OCI-LY1 (cell line): ENCODE results near the gene CDH23.

Experiments used
- H2AFZ ChIP-seq: fragments of 200-600 bp; sonication (generic), shearing (Covaris generic); 2 replicates; pipeline ENCODE4 v1.6.0; 2014; ENCODE audit warnings: antibody characterized with exemption, mild to moderate bottlenecking, low read length
- H3F3A ChIP-seq: fragments of 200-600 bp; sonication (generic), shearing (Covaris generic); 2 replicates; pipeline ENCODE4 v1.6.0; 2014; ENCODE audit warnings: mild to moderate bottlenecking, antibody characterized with exemption, low read length, moderate library complexity; ENCODE audit not compliant: insufficient read depth
- H3K27ac ChIP-seq: fragments of 200-600 bp; sonication (generic); 2 replicates; pipeline ENCODE4 v1.5.1; 2014; ENCODE audit warnings: low read length, mixed run types, mild to moderate bottlenecking, low read depth; ENCODE audit not compliant: poor library complexity, severe bottlenecking
- H3K27me3 ChIP-seq: fragments of 200-600 bp; sonication (generic); 2 replicates; pipeline ENCODE4 v1.6.0; 2014; ENCODE audit warnings: antibody characterized with exemption, mild to moderate bottlenecking, low read length, moderate library complexity; ENCODE audit not compliant: insufficient read depth
- H3K36me3 ChIP-seq: fragments of 200-600 bp; sonication (generic); 2 replicates; pipeline ENCODE4 v1.6.1; 2014; ENCODE audit warnings: mild to moderate bottlenecking, antibody characterized with exemption, low read length, moderate library complexity, mixed read lengths; ENCODE audit not compliant: insufficient read depth
- H3K4me1 ChIP-seq: fragments of 200-600 bp; sonication (generic); 2 replicates; pipeline ENCODE4 v1.5.1; 2014; ENCODE audit warnings: mild to moderate bottlenecking, low read length, moderate library complexity; ENCODE audit not compliant: insufficient read depth, severe bottlenecking
- H3K4me2 ChIP-seq: fragments of 200-600 bp; sonication (generic), shearing (Covaris generic); 2 replicates; pipeline ENCODE4 v1.6.1; 2014; ENCODE audit warnings: low read length
- H3K4me3 ChIP-seq: fragments of 200-600 bp; sonication (generic); 2 replicates; pipeline ENCODE4 v1.5.1; 2014; ENCODE audit warnings: low read length, low read depth, mild to moderate bottlenecking, mixed read lengths; ENCODE audit not compliant: poor library complexity, severe bottlenecking
- H3K79me2 ChIP-seq: fragments of 200-600 bp; shearing (Covaris generic); 2 replicates; pipeline ENCODE4 v1.6.1; 2016; ENCODE audit warnings: mixed run types, low read length, mixed read lengths; ENCODE audit not compliant: insufficient read depth
- H3K9ac ChIP-seq: fragments of 200-600 bp; sonication (generic), shearing (Covaris generic); 2 replicates; pipeline ENCODE4 v1.6.1; 2014; ENCODE audit warnings: mild to moderate bottlenecking, low read length, mixed read lengths
- H3K9me2 ChIP-seq: fragments of 200-600 bp; sonication (generic), shearing (Covaris generic); 2 replicates; pipeline ENCODE4 v1.6.1; 2014; ENCODE audit warnings: low read depth, mild to moderate bottlenecking, low read length, mixed read lengths
- H3K9me3 ChIP-seq: fragments of 200-600 bp; shearing (Covaris generic); 2 replicates; pipeline ENCODE4 v1.6.1; 2014; ENCODE audit warnings: low read length, mixed read lengths
- H4K20me1 ChIP-seq: fragments of 200-600 bp; sonication (generic), shearing (Covaris generic); 2 replicates; pipeline ENCODE4 v1.6.0; 2016; ENCODE audit warnings: mild to moderate bottlenecking, low read length; ENCODE audit not compliant: insufficient read depth
- EZH2 ChIP-seq: fragments of 200-600 bp; sonication (generic), shearing (Covaris generic); IDR thresholded peaks from 2 replicates; pipeline ENCODE4 v1.8.0; 2017; ENCODE audit warnings: borderline replicate concordance, mixed run types, mild to moderate bottlenecking, antibody characterized with exemption, low read length, moderate library complexity, mixed read lengths
- TF ChIP-seq, protein P1 (sequence below): fragments of 200-600 bp; sonication (generic), shearing (Covaris generic); IDR thresholded peaks from 2 replicates; pipeline ENCODE4 v1.5.1; 2017; ENCODE audit warnings: mild to moderate bottlenecking, antibody characterized with exemption, low read length, moderate library complexity, mixed read lengths

Gene CDH23

DNA sequence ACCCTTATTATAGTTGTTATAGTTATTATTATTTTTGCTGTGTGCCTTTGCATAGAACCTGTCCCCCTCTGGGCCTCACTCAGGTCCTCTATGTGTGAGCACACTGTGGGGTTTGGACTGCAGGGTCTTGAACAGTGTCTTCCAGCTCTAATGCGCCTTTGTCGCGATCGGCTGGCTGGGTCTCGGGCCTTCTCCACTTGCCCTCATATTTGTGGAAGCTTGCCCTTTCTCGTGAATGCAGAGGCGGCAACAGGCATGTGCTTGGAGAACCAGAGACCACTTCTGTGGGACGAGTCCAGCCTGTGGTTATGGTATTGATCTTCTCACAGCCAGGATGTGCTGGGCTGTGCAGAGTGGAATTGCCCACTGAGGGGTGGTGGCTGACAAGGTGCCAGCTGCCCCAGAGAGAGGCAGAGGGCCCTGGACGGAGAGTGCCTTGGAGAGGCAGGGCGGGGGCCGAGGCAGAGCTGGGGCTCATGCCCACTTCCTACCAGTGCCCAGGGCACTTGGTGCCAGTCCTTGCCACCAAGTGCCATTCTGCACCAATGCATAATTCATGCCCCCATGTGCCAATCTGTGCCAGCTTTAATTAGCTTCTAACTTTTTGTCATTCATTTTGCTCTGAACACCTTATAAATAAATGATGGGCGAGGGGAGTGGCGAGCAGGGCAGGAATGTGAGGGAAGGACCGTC, 6.8 kb upstream of the CDH23 start:
- no peak for TF ChIP-seq EZH2
- TF ChIP-seq, protein P1, sequence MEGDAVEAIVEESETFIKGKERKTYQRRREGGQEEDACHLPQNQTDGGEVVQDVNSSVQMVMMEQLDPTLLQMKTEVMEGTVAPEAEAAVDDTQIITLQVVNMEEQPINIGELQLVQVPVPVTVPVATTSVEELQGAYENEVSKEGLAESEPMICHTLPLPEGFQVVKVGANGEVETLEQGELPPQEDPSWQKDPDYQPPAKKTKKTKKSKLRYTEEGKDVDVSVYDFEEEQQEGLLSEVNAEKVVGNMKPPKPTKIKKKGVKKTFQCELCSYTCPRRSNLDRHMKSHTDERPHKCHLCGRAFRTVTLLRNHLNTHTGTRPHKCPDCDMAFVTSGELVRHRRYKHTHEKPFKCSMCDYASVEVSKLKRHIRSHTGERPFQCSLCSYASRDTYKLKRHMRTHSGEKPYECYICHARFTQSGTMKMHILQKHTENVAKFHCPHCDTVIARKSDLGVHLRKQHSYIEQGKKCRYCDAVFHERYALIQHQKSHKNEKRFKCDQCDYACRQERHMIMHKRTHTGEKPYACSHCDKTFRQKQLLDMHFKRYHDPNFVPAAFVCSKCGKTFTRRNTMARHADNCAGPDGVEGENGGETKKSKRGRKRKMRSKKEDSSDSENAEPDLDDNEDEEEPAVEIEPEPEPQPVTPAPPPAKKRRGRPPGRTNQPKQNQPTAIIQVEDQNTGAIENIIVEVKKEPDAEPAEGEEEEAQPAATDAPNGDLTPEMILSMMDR = no peak
- no peak overlapping the region for H3K9ac ChIP-seq
- no peaks in the 10 kb centered on the region for H3K9me3 ChIP-seq
- no peaks in the 10 kb centered on the region for H3K36me3 ChIP-seq
- no peaks in the 10 kb centered on the region for H3K4me1 ChIP-seq
- H3F3A ChIP-seq = no peaks in the 10 kb centered on the region
- no peak overlapping the region for H3K27ac ChIP-seq
- no peaks in the 10 kb centered on the region for H4K20me1 ChIP-seq
- H3K79me2 ChIP-seq = no peaks in the 10 kb centered on the region
- no peaks in the 10 kb centered on the region for H3K9me2 ChIP-seq
- H3K4me2 ChIP-seq = no peak overlapping the region
- 0 out of 2 replicates have a peak, but pooled peaks cover 13% of the 10 kb centered on the region for H3K27me3 ChIP-seq
- no peak overlapping the region for H3K4me3 ChIP-seq
- H2AFZ ChIP-seq = no peak overlapping the region

DNA sequence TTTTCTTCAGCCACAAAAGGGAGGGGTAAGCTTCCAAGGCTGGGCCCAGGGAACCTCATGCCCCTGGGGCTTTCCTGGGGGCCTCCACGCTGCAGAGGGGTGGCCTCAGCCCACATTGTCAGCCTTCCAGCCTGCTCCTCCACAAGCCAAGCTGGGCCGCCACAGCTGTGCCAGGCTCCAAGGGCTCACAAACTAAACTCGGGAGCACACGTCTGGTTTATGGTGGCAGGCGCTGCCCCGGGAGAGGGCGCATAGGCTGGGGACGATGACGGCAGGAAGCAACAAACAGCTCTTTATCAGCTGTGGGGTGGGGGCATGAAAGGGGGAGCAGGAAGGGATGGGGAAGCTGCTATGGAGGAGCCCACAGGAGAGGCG, 6.3 kb upstream of the CDH23 start:
- TF ChIP-seq EZH2 = no peak
- TF ChIP-seq, protein P1 = no peak
- H3K9ac ChIP-seq = no peak overlapping the region
- no peaks in the 10 kb centered on the region for H4K20me1 ChIP-seq
- H3K9me2 ChIP-seq = no peaks in the 10 kb centered on the region
- no peaks in the 10 kb centered on the region for H3K4me1 ChIP-seq
- no peak overlapping the region for H3K4me3 ChIP-seq
- no peak overlapping the region for H3K27ac ChIP-seq
- 0 out of 2 replicates have a peak, but pooled peaks cover 13% of the 10 kb centered on the region for H3K27me3 ChIP-seq
- H3K9me3 ChIP-seq = no peaks in the 10 kb centered on the region
- H3K36me3 ChIP-seq = no peaks in the 10 kb centered on the region
- no peaks in the 10 kb centered on the region for H3F3A ChIP-seq
- no peak overlapping the region for H2AFZ ChIP-seq
- no peaks in the 10 kb centered on the region for H3K79me2 ChIP-seq
- H3K4me2 ChIP-seq = no peak overlapping the region

DNA sequence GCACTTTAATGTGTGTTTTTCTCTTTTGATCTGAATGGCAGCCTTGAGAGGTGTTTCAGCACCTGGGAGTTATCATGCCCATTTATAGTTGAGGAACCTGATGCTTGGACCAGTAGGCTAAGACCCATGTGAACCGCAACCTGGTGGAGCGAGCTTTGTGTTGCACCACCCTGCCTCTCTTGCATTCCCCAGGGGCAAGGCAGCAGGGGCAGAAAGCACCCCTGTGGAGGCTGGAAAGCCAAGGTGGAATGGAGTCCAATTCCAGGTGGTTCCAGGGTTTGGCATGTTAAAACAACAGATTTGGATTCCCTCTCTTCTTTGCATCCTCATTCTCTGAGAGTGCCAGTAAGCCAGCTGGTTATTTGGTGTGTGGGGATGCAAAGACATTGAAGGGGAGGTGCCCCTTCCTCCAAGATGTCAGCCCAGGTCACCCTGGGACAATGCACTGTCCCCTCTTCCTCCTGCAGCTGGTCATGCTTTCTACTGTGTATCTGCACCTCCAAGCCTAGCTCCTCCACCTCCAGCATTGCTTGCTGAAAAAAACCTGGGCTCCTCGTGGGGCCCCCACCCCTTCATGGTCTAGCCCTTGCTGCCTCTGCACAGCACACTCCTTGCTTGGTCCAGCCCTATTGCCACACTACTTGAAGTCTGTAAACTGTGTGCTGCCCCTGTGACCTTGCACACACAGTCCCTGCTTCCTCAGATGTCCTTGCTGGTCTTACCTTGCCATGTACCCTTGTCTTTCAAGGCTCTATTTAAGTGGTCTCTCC, 5.6 kb upstream of the CDH23 start:
- H3K27me3 ChIP-seq = 0 out of 2 replicates have a peak, but pooled peaks cover 13% of the 10 kb centered on the region
- H2AFZ ChIP-seq = no peak overlapping the region
- H3K9me2 ChIP-seq = no peaks in the 10 kb centered on the region
- no peak overlapping the region for H3K9ac ChIP-seq
- no peaks in the 10 kb centered on the region for H3F3A ChIP-seq
- no peak overlapping the region for H3K27ac ChIP-seq
- H3K36me3 ChIP-seq = no peaks in the 10 kb centered on the region
- H3K4me3 ChIP-seq = no peak overlapping the region
- H3K4me1 ChIP-seq = no peaks in the 10 kb centered on the region
- no peaks in the 10 kb centered on the region for H3K79me2 ChIP-seq
- no peaks in the 10 kb centered on the region for H3K9me3 ChIP-seq
- no peaks in the 10 kb centered on the region for H4K20me1 ChIP-seq
- no peak for TF ChIP-seq EZH2
- TF ChIP-seq, protein P1 = no peak
- H3K4me2 ChIP-seq = no peak overlapping the region
